ENCODE results near the gene POC1A.

Gene POC1A

GRCh38 chr3:52143156-52143555 is 11.1 kb downstream of the POC1A start:
- TF ChIP-seq TEAD4 (IDR thresholded peaks at IDR 0.05) = no peak
- no peak for TF ChIP-seq EGR1 (IDR thresholded peaks at IDR 0.05)
- TF ChIP-seq USF1 (IDR thresholded peaks at IDR 0.05) = no peak
- no peak for TF ChIP-seq ZBTB7A (IDR thresholded peaks at IDR 0.05; ENCODE audit: low read depth)
- no peak for TF ChIP-seq TAF1 (IDR thresholded peaks at IDR 0.05; ENCODE audit: low read depth)
- TF ChIP-seq YY1 (IDR thresholded peaks at IDR 0.05; ENCODE audit: low read depth) = no peak
- no peak for TF ChIP-seq FOXM1 (IDR thresholded peaks at IDR 0.05; ENCODE audit: borderline replicate concordance, low read depth)
- no peak for TF ChIP-seq NFIC (IDR thresholded peaks at IDR 0.05)
- TF ChIP-seq CREB1 (IDR thresholded peaks at IDR 0.05; ENCODE audit: low read depth) = no peak
- no peak for TF ChIP-seq MAX (IDR thresholded peaks at IDR 0.05)
- TF ChIP-seq EP300 (IDR thresholded peaks at IDR 0.05; ENCODE audit: borderline replicate concordance) = no peak
- no peak for TF ChIP-seq TCF12 (IDR thresholded peaks at IDR 0.05; ENCODE audit: low read depth)
- TF ChIP-seq, protein P1, sequence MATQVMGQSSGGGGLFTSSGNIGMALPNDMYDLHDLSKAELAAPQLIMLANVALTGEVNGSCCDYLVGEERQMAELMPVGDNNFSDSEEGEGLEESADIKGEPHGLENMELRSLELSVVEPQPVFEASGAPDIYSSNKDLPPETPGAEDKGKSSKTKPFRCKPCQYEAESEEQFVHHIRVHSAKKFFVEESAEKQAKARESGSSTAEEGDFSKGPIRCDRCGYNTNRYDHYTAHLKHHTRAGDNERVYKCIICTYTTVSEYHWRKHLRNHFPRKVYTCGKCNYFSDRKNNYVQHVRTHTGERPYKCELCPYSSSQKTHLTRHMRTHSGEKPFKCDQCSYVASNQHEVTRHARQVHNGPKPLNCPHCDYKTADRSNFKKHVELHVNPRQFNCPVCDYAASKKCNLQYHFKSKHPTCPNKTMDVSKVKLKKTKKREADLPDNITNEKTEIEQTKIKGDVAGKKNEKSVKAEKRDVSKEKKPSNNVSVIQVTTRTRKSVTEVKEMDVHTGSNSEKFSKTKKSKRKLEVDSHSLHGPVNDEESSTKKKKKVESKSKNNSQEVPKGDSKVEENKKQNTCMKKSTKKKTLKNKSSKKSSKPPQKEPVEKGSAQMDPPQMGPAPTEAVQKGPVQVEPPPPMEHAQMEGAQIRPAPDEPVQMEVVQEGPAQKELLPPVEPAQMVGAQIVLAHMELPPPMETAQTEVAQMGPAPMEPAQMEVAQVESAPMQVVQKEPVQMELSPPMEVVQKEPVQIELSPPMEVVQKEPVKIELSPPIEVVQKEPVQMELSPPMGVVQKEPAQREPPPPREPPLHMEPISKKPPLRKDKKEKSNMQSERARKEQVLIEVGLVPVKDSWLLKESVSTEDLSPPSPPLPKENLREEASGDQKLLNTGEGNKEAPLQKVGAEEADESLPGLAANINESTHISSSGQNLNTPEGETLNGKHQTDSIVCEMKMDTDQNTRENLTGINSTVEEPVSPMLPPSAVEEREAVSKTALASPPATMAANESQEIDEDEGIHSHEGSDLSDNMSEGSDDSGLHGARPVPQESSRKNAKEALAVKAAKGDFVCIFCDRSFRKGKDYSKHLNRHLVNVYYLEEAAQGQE (IDR thresholded peaks at IDR 0.05; ENCODE audit: low read depth) = no peak
- no peak for TF ChIP-seq RAD21 (IDR thresholded peaks at IDR 0.05; ENCODE audit: low read depth)
- no peak for TF ChIP-seq CEBPB (IDR thresholded peaks at IDR 0.05)

DNA sequence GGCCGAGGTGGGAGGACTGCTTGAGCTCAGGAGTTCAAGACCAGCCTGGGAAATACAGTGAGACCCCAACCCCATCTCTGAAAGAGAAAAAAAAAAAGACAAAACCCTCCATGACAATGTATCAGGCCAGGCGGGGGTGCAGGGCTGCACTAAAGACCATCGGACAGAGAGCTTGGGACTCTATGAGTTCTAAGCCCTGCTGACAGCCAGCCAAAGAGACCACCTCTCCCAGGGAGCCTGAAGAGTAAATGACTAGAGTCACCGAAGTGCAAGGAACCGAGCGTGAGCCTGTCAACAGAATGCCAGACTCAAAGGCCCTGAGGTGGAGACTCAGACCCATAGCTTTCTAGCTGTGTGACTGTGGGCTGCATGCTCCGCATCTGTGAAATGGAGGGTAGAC is 12.5 kb downstream of the POC1A start:
- TF ChIP-seq TAF1 (IDR thresholded peaks at IDR 0.05; ENCODE audit: low read depth) (no peak), NFIC (IDR thresholded peaks at IDR 0.05) (no peak), CEBPB (IDR thresholded peaks at IDR 0.05) (no peak)

DNA sequence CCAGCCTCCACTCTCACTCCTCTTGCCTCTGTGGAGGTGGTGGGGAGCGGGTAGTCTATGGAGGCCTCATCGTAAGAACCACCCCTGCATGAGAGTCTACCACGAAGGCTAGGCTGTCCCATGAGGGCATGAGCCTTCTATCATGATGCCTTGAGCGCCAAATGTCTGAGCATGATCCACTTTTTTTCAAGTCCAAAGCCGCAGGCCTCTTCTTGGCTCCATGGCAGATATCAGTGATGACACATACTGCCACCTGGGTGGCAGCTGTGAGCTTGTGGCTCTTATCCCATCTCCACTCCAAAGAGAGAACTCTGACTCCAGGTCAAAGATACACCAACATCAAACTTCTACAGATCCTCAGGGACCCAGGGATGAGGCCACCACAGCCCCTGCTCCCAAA is 13.5 kb downstream of the POC1A start:
- no peak for TF ChIP-seq FOXM1 (IDR thresholded peaks at IDR 0.05; ENCODE audit: borderline replicate concordance, low read depth)
- no peak for TF ChIP-seq EGR1 (IDR thresholded peaks at IDR 0.05)
- TF ChIP-seq MAX (IDR thresholded peaks at IDR 0.05) = no peak
- no peak for TF ChIP-seq YY1 (IDR thresholded peaks at IDR 0.05; ENCODE audit: low read depth)

GRCh38 chr3:52140000-52140399 is 14.2 kb downstream of the POC1A start:
- TF ChIP-seq TAF1 (IDR thresholded peaks at IDR 0.05; ENCODE audit: low read depth) (no peak), TCF12 (IDR thresholded peaks at IDR 0.05; ENCODE audit: low read depth) (no peak), NFIC (IDR thresholded peaks at IDR 0.05) (no peak), EP300 (IDR thresholded peaks at IDR 0.05; ENCODE audit: borderline replicate concordance) (no peak), YY1 (IDR thresholded peaks at IDR 0.05; ENCODE audit: low read depth) (no peak), USF1 (IDR thresholded peaks at IDR 0.05) (no peak), ZBTB7A (IDR thresholded peaks at IDR 0.05; ENCODE audit: low read depth) (no peak), TEAD4 (IDR thresholded peaks at IDR 0.05) (no peak), RAD21 (IDR thresholded peaks at IDR 0.05; ENCODE audit: low read depth) (no peak), FOXM1 (IDR thresholded peaks at IDR 0.05; ENCODE audit: borderline replicate concordance, low read depth) (no peak), CREB1 (IDR thresholded peaks at IDR 0.05; ENCODE audit: low read depth) (no peak), MAX (IDR thresholded peaks at IDR 0.05) (no peak), CEBPB (IDR thresholded peaks at IDR 0.05) (no peak), EGR1 (IDR thresholded peaks at IDR 0.05) (no peak)
- TF ChIP-seq, protein P1 (IDR thresholded peaks at IDR 0.05; ENCODE audit: low read depth) = no peak

DNA sequence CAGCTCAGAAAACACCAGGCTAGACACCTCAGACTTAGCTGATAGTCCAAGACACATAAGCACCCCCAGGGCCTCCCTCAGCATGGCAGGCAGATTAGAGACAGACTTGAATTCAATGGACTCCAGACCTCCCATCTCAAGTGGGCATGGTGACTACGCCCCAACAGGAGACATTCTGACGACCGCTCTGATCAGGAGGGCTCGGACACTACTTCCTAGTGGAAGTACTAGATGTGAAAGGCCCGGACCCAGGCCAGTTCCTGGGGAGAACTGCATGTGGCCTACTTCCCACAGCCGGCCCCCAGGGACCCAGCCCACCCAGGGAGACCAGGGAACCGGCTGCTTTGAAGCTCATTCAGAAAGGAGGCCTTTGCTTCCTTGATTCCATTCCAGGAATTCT is 16.9 kb downstream of the POC1A start:
- TF ChIP-seq ZBTB7A (IDR thresholded peaks at IDR 0.05; ENCODE audit: low read depth) = no peak

DNA sequence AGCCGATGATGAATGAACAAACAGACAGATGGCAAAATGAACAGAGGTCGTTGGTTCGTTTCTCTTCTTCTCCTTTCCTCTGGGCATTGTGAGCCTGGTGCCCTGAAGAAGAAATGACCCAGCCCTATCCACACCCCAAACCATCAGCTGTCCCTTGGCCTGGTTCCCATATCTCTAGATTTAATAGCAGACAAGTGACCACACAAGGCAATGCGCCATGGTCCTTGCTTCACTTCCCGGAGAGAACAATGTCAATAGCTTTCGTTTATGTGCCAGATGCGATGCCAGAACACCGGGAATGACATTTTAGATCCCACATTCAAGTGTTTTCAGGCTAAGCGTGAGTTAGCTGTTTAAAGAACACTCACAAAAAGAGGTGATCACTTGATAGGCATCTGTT is 17.7 kb downstream of the POC1A start:
- TF ChIP-seq USF1 (IDR thresholded peaks at IDR 0.05) (no peak), TCF12 (IDR thresholded peaks at IDR 0.05; ENCODE audit: low read depth) (no peak), EGR1 (IDR thresholded peaks at IDR 0.05) (no peak), FOXM1 (IDR thresholded peaks at IDR 0.05; ENCODE audit: borderline replicate concordance, low read depth) (no peak), CREB1 (IDR thresholded peaks at IDR 0.05; ENCODE audit: low read depth) (no peak)

Measured in Ishikawa (cell line).